A673 (cell line): ENCODE measurements around the gene STRIP1. TPM values are rescaled to one million over a fixed set of nuclear protein-coding genes. Genes with fewer than 3 reads are reported as not detected.
A peak's percentile ranks its signal among the peaks of the same experiment; 100 is the strongest.

ENCODE experiments used
- BruUV-seq: library from RNA; stranded (reverse); fragments of 400-500 nt; replicated peaks from 2 replicates; lab custom pipeline; 2021; lab: Mats Ljungman, UMichigan
- CTCF ChIA-PET: fragments of 300-600 bp; sonication (Branson Sonifier 250); formaldehyde crosslinking; loops from one replicate; lab custom pipeline; 2022; ENCODE audit warnings: antibody characterized with exemption; lab: Charles Lee
- POLR2A ChIA-PET: fragments of 300-600 bp; sonication (Branson Sonifier 250); formaldehyde crosslinking; loops from one replicate; lab custom pipeline; 2022; ENCODE audit warnings: antibody characterized with exemption; ENCODE audit not compliant: low non-redundant PET; lab: Charles Lee
- DNase-seq: peaks from one replicate; pipeline ENCODE4 v3.0.0-alpha.2; 2015; ENCODE audit warnings: low spot score
- H3K27ac ChIP-seq: fragments of 200-600 bp; sonication (generic); 2 replicates; pipeline ENCODE4 v1.5.1; 2016; ENCODE audit warnings: mixed run types, low read depth, mild to moderate bottlenecking, mixed read lengths, antibody characterized with exemption, low read length; ENCODE audit not compliant: poor library complexity, severe bottlenecking
- H3K27me3 ChIP-seq: fragments of 200-600 bp; sonication (generic); replicated peaks from 2 replicates; pipeline ENCODE4 v1.6.1; 2017; ENCODE audit warnings: mixed run types, low read depth, mild to moderate bottlenecking, mixed read lengths, antibody characterized with exemption, low read length; ENCODE audit not compliant: insufficient read depth, poor library complexity
- H3K36me3 ChIP-seq: fragments of 200-600 bp; sonication (generic); 2 replicates; pipeline ENCODE4 v1.6.1; 2016; ENCODE audit warnings: mixed run types, mild to moderate bottlenecking, mixed read lengths, antibody characterized with exemption, low read length; ENCODE audit not compliant: insufficient read depth, poor library complexity, severe bottlenecking
- H3K4me1 ChIP-seq: fragments of 200-600 bp; sonication (generic); 2 replicates; pipeline ENCODE4 v1.6.1; 2017; ENCODE audit warnings: mixed run types, mild to moderate bottlenecking, mixed read lengths, antibody characterized with exemption, low read length; ENCODE audit not compliant: insufficient read depth, poor library complexity, severe bottlenecking
- H3K4me3 ChIP-seq: fragments of 200-600 bp; sonication (generic); 2 replicates; pipeline ENCODE4 v1.5.1; 2016; ENCODE audit warnings: low read depth, mixed run types, mild to moderate bottlenecking, mixed read lengths, low read length; ENCODE audit not compliant: poor library complexity, severe bottlenecking
- H3K9me3 ChIP-seq: fragments of 200-600 bp; sonication (generic); 2 replicates; pipeline ENCODE4 v1.6.1; 2016; ENCODE audit warnings: mixed run types, low read depth, mild to moderate bottlenecking, mixed read lengths, antibody characterized with exemption, low read length; ENCODE audit not compliant: poor library complexity, severe bottlenecking
- EZH2 ChIP-seq: fragments of 200-600 bp; sonication (generic); IDR thresholded peaks from 2 replicates; pipeline ENCODE4 v1.6.1; 2017; ENCODE audit warnings: borderline replicate concordance, low read depth, mild to moderate bottlenecking, mixed read lengths, antibody characterized with exemption, low read length; ENCODE audit not compliant: poor library complexity, severe bottlenecking
- intact Hi-C: fragments of 100-400 bp; cut with micrococcal nuclease; formaldehyde crosslinking; loops from one replicate; pipeline ENCODE4 v1.10.0; 2022; ENCODE audit not compliant: unreplicated experiment
- total RNA-seq: library from RNA; stranded (reverse); gene quantifications from 2 replicates; pipeline ENCODE4 v1.2.3, GENCODE V29; 2021
- TF ChIP-seq, protein P1 (sequence below): fragments of 300-800, 200-600 bp; sonication (generic); conservative IDR thresholded peaks from 2 replicates; pipeline ENCODE4 v1.5.1; 2017; ENCODE audit warnings: low read depth, mild to moderate bottlenecking, antibody characterized with exemption, low read length, moderate library complexity, mixed read lengths

Gene STRIP1
- total RNA-seq, 1 experiment from 2014 or later = 57.7 TPM

DNA sequence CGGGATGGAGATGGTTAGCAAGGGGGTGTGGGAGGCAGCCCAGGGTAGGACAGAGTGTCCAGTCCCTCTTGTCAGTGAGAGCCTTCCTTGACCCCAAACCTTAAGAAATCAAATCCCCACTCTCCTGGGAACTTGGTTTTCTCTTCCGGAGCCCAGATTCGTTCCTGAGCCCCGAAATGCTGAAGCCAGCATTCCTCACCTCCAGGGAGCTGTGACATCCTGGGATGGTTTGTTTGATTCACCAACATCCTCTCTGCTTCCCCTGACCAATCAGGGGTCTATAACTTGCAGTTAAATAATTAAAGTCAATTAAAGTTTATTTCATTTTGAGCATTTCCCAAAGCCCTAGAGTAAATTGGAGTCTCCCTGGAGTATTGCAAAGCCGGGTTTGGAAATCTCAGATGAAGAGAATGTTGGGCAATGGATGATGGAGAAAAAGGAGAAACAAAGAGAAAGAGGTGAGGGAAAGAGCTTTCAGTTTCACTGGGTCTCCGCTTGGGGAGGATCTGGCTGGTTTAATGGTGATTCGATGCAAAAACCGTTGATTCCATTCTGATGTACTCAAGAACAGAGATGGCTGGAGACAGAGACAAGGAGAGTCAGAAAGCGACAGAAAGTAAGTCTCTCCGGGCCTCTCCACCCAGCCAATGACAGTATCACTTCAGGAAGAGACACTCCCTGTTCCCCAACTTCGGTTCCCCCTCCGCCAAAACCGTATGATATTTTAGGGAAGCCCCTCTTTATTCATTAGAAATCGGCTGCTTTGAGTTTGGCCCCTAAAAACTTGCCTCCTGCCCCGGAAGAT, 48.8 kb downstream of the STRIP1 start:
- H3K4me1 ChIP-seq = peaks cover 17% of the 10 kb centered on the region
- peak overlapping the region; percentile 45 for H3K4me3 ChIP-seq
- no peaks in the 10 kb centered on the region for H3K36me3 ChIP-seq
- ChIA-PET CTCF (no interaction called here), POLR2A (no interaction called here)
- H3K27ac ChIP-seq = no peak overlapping the region
- TF ChIP-seq, protein P1, sequence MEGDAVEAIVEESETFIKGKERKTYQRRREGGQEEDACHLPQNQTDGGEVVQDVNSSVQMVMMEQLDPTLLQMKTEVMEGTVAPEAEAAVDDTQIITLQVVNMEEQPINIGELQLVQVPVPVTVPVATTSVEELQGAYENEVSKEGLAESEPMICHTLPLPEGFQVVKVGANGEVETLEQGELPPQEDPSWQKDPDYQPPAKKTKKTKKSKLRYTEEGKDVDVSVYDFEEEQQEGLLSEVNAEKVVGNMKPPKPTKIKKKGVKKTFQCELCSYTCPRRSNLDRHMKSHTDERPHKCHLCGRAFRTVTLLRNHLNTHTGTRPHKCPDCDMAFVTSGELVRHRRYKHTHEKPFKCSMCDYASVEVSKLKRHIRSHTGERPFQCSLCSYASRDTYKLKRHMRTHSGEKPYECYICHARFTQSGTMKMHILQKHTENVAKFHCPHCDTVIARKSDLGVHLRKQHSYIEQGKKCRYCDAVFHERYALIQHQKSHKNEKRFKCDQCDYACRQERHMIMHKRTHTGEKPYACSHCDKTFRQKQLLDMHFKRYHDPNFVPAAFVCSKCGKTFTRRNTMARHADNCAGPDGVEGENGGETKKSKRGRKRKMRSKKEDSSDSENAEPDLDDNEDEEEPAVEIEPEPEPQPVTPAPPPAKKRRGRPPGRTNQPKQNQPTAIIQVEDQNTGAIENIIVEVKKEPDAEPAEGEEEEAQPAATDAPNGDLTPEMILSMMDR = no peak
- no peak for TF ChIP-seq EZH2
- intact Hi-C loops = no loop called here
- H3K9me3 ChIP-seq = no peaks in the 10 kb centered on the region
- no peak for DNase-seq
- H3K27me3 ChIP-seq = peaks cover 60% of the 10 kb centered on the region
- BruUV-seq = no TSS peak

DNA sequence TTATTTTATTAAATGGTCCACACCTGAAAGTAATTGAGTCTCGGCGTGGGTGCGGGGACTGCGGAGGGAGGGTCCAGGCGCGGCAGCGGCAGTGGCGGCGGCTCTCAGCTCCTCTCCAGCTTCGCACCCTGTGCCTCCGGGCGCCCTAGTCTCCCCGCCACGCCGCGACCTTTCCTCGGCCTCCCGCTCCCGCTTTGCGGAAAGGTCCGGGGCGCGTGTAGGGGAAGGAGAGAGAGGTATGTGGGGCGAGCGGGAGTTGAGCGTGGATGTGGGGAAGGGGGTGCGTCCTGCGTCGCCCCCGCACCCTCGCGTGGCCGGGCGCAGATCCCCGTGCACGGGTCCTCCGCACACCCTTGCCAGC, 49.4 kb downstream of the STRIP1 start:
- BruUV-seq = no TSS peak
- Histone ChIP-seq H3K9me3 (no peaks in the 10 kb centered on the region), H3K27ac (no peak overlapping the region), H3K27me3 (peaks cover 60% of the 10 kb centered on the region), H3K4me3 (peak overlapping the region; percentile 45), H3K4me1 (peaks cover 17% of the 10 kb centered on the region), H3K36me3 (no peaks in the 10 kb centered on the region)
- ChIA-PET CTCF (no interaction called here), POLR2A (no interaction called here)
- intact Hi-C loops = no loop called here
- no peak for DNase-seq
- TF ChIP-seq, protein P1 = no peak

DNA sequence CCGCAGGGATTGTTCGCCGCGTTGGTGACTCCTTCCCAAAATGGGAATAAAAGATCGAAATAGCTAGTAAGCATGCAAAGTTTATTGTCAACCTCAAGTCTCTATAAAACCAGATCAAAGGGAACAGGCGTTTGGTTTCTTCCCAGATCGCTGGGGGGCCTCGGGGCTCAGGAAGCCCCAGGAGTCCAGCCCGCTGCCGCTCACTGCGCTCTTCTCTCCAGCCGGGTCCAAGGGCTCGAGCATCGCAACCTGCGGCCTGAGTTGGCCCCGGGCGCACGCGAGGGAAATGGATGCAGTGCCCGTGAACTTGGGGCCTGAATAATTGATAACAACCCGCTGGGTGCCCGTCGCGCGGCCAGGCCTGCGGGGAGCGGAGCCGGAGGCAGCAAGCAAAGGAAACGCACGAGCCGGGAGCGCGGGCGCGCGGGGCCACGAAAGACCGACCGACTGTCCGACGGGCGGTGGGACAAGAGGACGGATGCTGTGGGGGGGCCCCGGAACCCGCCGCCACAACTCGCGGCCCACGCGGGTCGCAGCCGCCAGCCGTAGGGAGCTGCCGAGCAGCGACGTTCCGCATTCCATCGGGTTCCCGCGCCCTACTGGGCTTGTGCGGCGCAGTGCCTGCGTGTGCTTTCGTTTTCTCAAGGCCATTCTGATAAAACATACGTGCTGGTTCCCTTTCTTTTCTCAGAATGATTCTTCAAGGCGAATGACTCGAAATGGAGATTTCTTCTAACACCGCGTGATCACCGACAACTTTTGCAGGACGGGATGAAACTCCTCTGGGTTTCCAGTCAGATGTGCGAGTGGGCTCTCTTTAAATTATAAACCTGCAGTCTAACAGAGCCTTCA, 50.0 kb downstream of the STRIP1 start:
- CTCF ChIA-PET = no interaction called here

More for the DNA sequence above, 50.0 kb downstream of the STRIP1 start:
- peaks cover 17% of the 10 kb centered on the region for H3K4me1 ChIP-seq
- BruUV-seq = no TSS peak
- H3K4me3 ChIP-seq = peak overlapping the region; percentile 45
- H3K36me3 ChIP-seq = no peaks in the 10 kb centered on the region
- no peak overlapping the region for H3K27ac ChIP-seq
- peaks cover 60% of the 10 kb centered on the region for H3K27me3 ChIP-seq
- TF ChIP-seq, protein P1 = no peak
- TF ChIP-seq EZH2 = peak; percentile 93
- intact Hi-C loops = no loop called here
- H3K9me3 ChIP-seq = no peaks in the 10 kb centered on the region
- DNase-seq = peak; percentile 47
- POLR2A ChIA-PET = no interaction called here
